ENCODE measurements around the gene GLB1L2.

Gene GLB1L2

GRCh38 chr11:134357545-134357839 is 25.7 kb downstream of the GLB1L2 start:
- H2AFZ ChIP-seq (ENCODE audit: low read depth, low read length) = no peak overlapping the region
- H4K91ac ChIP-seq (ENCODE audit: low read length) = no peak overlapping the region
- no peak overlapping the region for H3K23ac ChIP-seq (ENCODE audit: low read length in 2 of 2)
- H3K27ac ChIP-seq (ENCODE audit: low read length, poor library complexity, severe bottlenecking) = no peak overlapping the region
- H3K4me2 ChIP-seq (ENCODE audit: low read length, poor library complexity, severe bottlenecking) = no peak overlapping the region
- no peak overlapping the region for H4K8ac ChIP-seq (ENCODE audit: low read length)
- no peak overlapping the region for H2AK5ac ChIP-seq (ENCODE audit: low read length, severe bottlenecking)
- H3K9ac ChIP-seq (ENCODE audit: low read length) = no peak overlapping the region
- H2BK120ac ChIP-seq (ENCODE audit: low read depth, low read length) = no peak overlapping the region
- no peak overlapping the region for H2BK5ac ChIP-seq (ENCODE audit: low read depth, low read length, poor library complexity, severe bottlenecking)
- no peaks in the 10 kb centered on the region for H3K36me3 ChIP-seq (ENCODE audit: control insufficient read depth in 1 of 2, insufficient read depth in 2 of 2, low read depth in 1 of 2, low read length in 2 of 2)
- no peak overlapping the region for H2BK15ac ChIP-seq (ENCODE audit: low read depth, poor library complexity, severe bottlenecking)
- no peaks in the 10 kb centered on the region for H3K9me3 ChIP-seq (ENCODE audit: control insufficient read depth, low read length)
- peaks cover 0 to 28% of the 10 kb centered on the region in 2 experiments for H3K27me3 ChIP-seq (ENCODE audit: control insufficient read depth in 1 of 2, insufficient read depth in 1 of 2, low read length in 2 of 2)
- no peaks in the 10 kb centered on the region for H3K79me1 ChIP-seq (replicated peaks; ENCODE audit: low read length, poor library complexity, severe bottlenecking)
- H3K4me3 ChIP-seq (ENCODE audit: insufficient read depth in 1 of 2, low read depth in 1 of 2, low read length in 2 of 2) = no peak overlapping the region
- H3K4ac ChIP-seq (ENCODE audit: low read depth in 1 of 2, low read length in 2 of 2) = no peak overlapping the region
- 76% methylated on average over 8 of the region's 8 CpGs for WGBS
- no peak overlapping the region for H3K18ac ChIP-seq (ENCODE audit: low read depth in 1 of 2, low read length in 2 of 2)
- H3K4me1 ChIP-seq (ENCODE audit: control insufficient read depth, insufficient read depth, low read depth, low read length) = no peaks in the 10 kb centered on the region
- H2BK12ac ChIP-seq (ENCODE audit: low read length in 2 of 2) = no peak overlapping the region
- H3K14ac ChIP-seq (ENCODE audit: low read length in 2 of 2) = no peak overlapping the region
- no peak for DNase-seq

GRCh38 chr11:134358165-134358855 is 26.5 kb downstream of the GLB1L2 start:
- Histone ChIP-seq H2BK12ac (ENCODE audit: low read length in 2 of 2) (no peak overlapping the region), H2BK120ac (ENCODE audit: low read depth, low read length) (no peak overlapping the region), H2AFZ (ENCODE audit: low read depth, low read length) (no peak overlapping the region), H3K4me1 (ENCODE audit: control insufficient read depth, insufficient read depth, low read depth, low read length) (no peaks in the 10 kb centered on the region), H2AK5ac (ENCODE audit: low read length, severe bottlenecking) (no peak overlapping the region), H3K36me3 (ENCODE audit: control insufficient read depth in 1 of 2, insufficient read depth in 2 of 2, low read depth in 1 of 2, low read length in 2 of 2) (no peaks in the 10 kb centered on the region), H4K91ac (ENCODE audit: low read length) (no peak overlapping the region), H4K8ac (ENCODE audit: low read length) (no peak overlapping the region), H3K9me3 (ENCODE audit: control insufficient read depth, low read length) (no peaks in the 10 kb centered on the region), H3K4ac (ENCODE audit: low read depth in 1 of 2, low read length in 2 of 2) (no peak overlapping the region), H2BK5ac (ENCODE audit: low read depth, low read length, poor library complexity, severe bottlenecking) (no peak overlapping the region), H3K4me3 (ENCODE audit: insufficient read depth in 1 of 2, low read depth in 1 of 2, low read length in 2 of 2) (no peak overlapping the region), H3K27ac (ENCODE audit: low read length, poor library complexity, severe bottlenecking) (no peak overlapping the region), H3K27me3 (ENCODE audit: control insufficient read depth in 1 of 2, insufficient read depth in 1 of 2, low read length in 2 of 2) (peaks cover 0 to 31% of the 10 kb centered on the region in 2 experiments), H3K14ac (ENCODE audit: low read length in 2 of 2) (no peak overlapping the region), H2BK15ac (ENCODE audit: low read depth, poor library complexity, severe bottlenecking) (no peak overlapping the region), H3K79me1 (replicated peaks; ENCODE audit: low read length, poor library complexity, severe bottlenecking) (no peaks in the 10 kb centered on the region), H3K18ac (ENCODE audit: low read depth in 1 of 2, low read length in 2 of 2) (no peak overlapping the region), H3K4me2 (ENCODE audit: low read length, poor library complexity, severe bottlenecking) (no peak overlapping the region), H3K9ac (ENCODE audit: low read length) (no peak overlapping the region), H3K23ac (ENCODE audit: low read length in 2 of 2) (no peak overlapping the region)
- DNase-seq = no peak
- whole genome bisulfite sequencing = 84% methylated on average over 26 of the region's 27 CpGs

- Histone ChIP-seq H3K18ac (ENCODE audit: low read depth in 1 of 2, low read length in 2 of 2) (no peak overlapping the region), H3K36me3 (ENCODE audit: control insufficient read depth in 1 of 2, insufficient read depth in 2 of 2, low read depth in 1 of 2, low read length in 2 of 2) (no peaks in the 10 kb centered on the region), H3K4me1 (ENCODE audit: control insufficient read depth, insufficient read depth, low read depth, low read length) (no peaks in the 10 kb centered on the region), H2AFZ (ENCODE audit: low read depth, low read length) (no peak overlapping the region), H3K4me2 (ENCODE audit: low read length, poor library complexity, severe bottlenecking) (no peak overlapping the region), H3K27ac (ENCODE audit: low read length, poor library complexity, severe bottlenecking) (no peak overlapping the region), H2AK5ac (ENCODE audit: low read length, severe bottlenecking) (no peak overlapping the region), H3K4ac (ENCODE audit: low read depth in 1 of 2, low read length in 2 of 2) (no peak overlapping the region), H3K14ac (ENCODE audit: low read length in 2 of 2) (no peak overlapping the region), H2BK120ac (ENCODE audit: low read depth, low read length) (no peak overlapping the region), H3K4me3 (ENCODE audit: insufficient read depth in 1 of 2, low read depth in 1 of 2, low read length in 2 of 2) (no peak overlapping the region), H2BK12ac (ENCODE audit: low read length in 2 of 2) (no peak overlapping the region), H2BK15ac (ENCODE audit: low read depth, poor library complexity, severe bottlenecking) (no peak overlapping the region), H2BK5ac (ENCODE audit: low read depth, low read length, poor library complexity, severe bottlenecking) (no peak overlapping the region), H3K79me1 (replicated peaks; ENCODE audit: low read length, poor library complexity, severe bottlenecking) (no peaks in the 10 kb centered on the region), H3K9ac (ENCODE audit: low read length) (no peak overlapping the region), H3K27me3 (ENCODE audit: control insufficient read depth in 1 of 2, insufficient read depth in 1 of 2, low read length in 2 of 2) (peaks cover 0 to 31% of the 10 kb centered on the region in 2 experiments), H4K8ac (ENCODE audit: low read length) (no peak overlapping the region), H3K9me3 (ENCODE audit: control insufficient read depth, low read length) (no peaks in the 10 kb centered on the region), H3K23ac (ENCODE audit: low read length in 2 of 2) (no peak overlapping the region), H4K91ac (ENCODE audit: low read length) (no peak overlapping the region)
- WGBS = 83% methylated on average over 18 of the region's 18 CpGs
- no peak for DNase-seq
Observed at GRCh38 chr11:134358856-134359490, 27.2 kb downstream of the GLB1L2 start.

- no peak overlapping the region for H2BK120ac ChIP-seq (ENCODE audit: low read depth, low read length)
- no peak overlapping the region for H3K18ac ChIP-seq (ENCODE audit: low read depth in 1 of 2, low read length in 2 of 2)
- H4K91ac ChIP-seq (ENCODE audit: low read length) = no peak overlapping the region
- no peak overlapping the region for H3K4ac ChIP-seq (ENCODE audit: low read depth in 1 of 2, low read length in 2 of 2)
- H2BK12ac ChIP-seq (ENCODE audit: low read length in 2 of 2) = no peak overlapping the region
- no peaks in the 10 kb centered on the region for H3K36me3 ChIP-seq (ENCODE audit: control insufficient read depth in 1 of 2, insufficient read depth in 2 of 2, low read depth in 1 of 2, low read length in 2 of 2)
- H2BK15ac ChIP-seq (ENCODE audit: low read depth, poor library complexity, severe bottlenecking) = no peak overlapping the region
- WGBS = 79% methylated on average over 10 of the region's 10 CpGs
- H2BK5ac ChIP-seq (ENCODE audit: low read depth, low read length, poor library complexity, severe bottlenecking) = no peak overlapping the region
- no peak overlapping the region for H3K27ac ChIP-seq (ENCODE audit: low read length, poor library complexity, severe bottlenecking)
- H3K9me3 ChIP-seq (ENCODE audit: control insufficient read depth, low read length) = no peaks in the 10 kb centered on the region
- no peak overlapping the region for H4K8ac ChIP-seq (ENCODE audit: low read length)
- no peak overlapping the region for H3K4me2 ChIP-seq (ENCODE audit: low read length, poor library complexity, severe bottlenecking)
- peaks cover 0 to 35% of the 10 kb centered on the region in 2 experiments for H3K27me3 ChIP-seq (ENCODE audit: control insufficient read depth in 1 of 2, insufficient read depth in 1 of 2, low read length in 2 of 2)
- no peak overlapping the region for H3K14ac ChIP-seq (ENCODE audit: low read length in 2 of 2)
- H2AK5ac ChIP-seq (ENCODE audit: low read length, severe bottlenecking) = no peak overlapping the region
- DNase-seq = no peak
- H3K79me1 ChIP-seq (replicated peaks; ENCODE audit: low read length, poor library complexity, severe bottlenecking) = no peaks in the 10 kb centered on the region
- H2AFZ ChIP-seq (ENCODE audit: low read depth, low read length) = no peak overlapping the region
- H3K9ac ChIP-seq (ENCODE audit: low read length) = no peak overlapping the region
- no peaks in the 10 kb centered on the region for H3K4me1 ChIP-seq (ENCODE audit: control insufficient read depth, insufficient read depth, low read depth, low read length)
- H3K23ac ChIP-seq (ENCODE audit: low read length in 2 of 2) = no peak overlapping the region
- no peak overlapping the region for H3K4me3 ChIP-seq (ENCODE audit: insufficient read depth in 1 of 2, low read depth in 1 of 2, low read length in 2 of 2)
Observed at GRCh38 chr11:134359646-134360045, 27.9 kb downstream of the GLB1L2 start.

Measured in mesenchymal stem cell (in vitro differentiated cells and primary cell).